Colonic mucosa (tissue), 4 donors: ENCODE data around the gene LARGE2. TPM values are rescaled to one million over a fixed set of nuclear protein-coding genes. Genes with fewer than 3 reads are reported as not detected.
A peak's percentile ranks its signal among the peaks of the same experiment; 100 is the strongest.

ENCODE experiments used
- DNase-seq: peaks from one replicate; pipeline ENCODE4 v3.0.0-alpha.2; 2020
- H3K27ac ChIP-seq: fragments of 200-600 bp; one replicate; pipeline ENCODE4 v1.8.0; 2021
- H3K27me3 ChIP-seq: fragments of 200-600 bp; one replicate; pipeline ENCODE4 v1.8.0; 2021
- H3K36me3 ChIP-seq: fragments of 200-600 bp; one replicate; pipeline ENCODE4 v1.8.0; 2021
- H3K4me1 ChIP-seq: fragments of 200-600 bp; one replicate; pipeline ENCODE4 v1.8.0; 2021; ENCODE audit warnings: mild to moderate bottlenecking
- H3K4me3 ChIP-seq: fragments of 200-600 bp; one replicate; pipeline ENCODE4 v1.8.0; 2021
- H3K9ac ChIP-seq, 2 donors: one replicate each; pipeline ENCODE4 v1.7.0; 2013; ENCODE audit warnings: control low read depth in 2 of 2, low read depth in 2 of 2, low read length in 2 of 2
- H3K9me3 ChIP-seq: fragments of 200-600 bp; one replicate; pipeline ENCODE4 v1.8.0; 2021
- intact Hi-C: fragments of 100-400 bp; cut with DNase I; formaldehyde crosslinking; loops from one replicate; pipeline ENCODE4 v1.14.1; 2022
- total RNA-seq, 2 donors: library from RNA; stranded (reverse); fragmentation: NEBNext Ultra II Directional in 1 of 2; extraction: Animal tissue kit (Norgen Biotek cat#: 25700) in 1 of 2; gene quantifications; one replicate each; pipeline ENCODE4 v1.2.1, GENCODE V29; 2021
- TF ChIP-seq, protein P1 (sequence below): fragments of 200-600 bp; IDR thresholded peaks from one replicate; pipeline ENCODE4 v1.8.0; 2022; ENCODE audit warnings: antibody characterized with exemption, mild to moderate bottlenecking
- donor health status: healthy.
- donor health status: DM: no; HTN: no; CAD: no.
- donor health status: DM: no; HTN: no; CAD: no.

Gene LARGE2
- total RNA-seq, 2 donors from 2014 or later: 4.1 to 7.5 TPM

DNA sequence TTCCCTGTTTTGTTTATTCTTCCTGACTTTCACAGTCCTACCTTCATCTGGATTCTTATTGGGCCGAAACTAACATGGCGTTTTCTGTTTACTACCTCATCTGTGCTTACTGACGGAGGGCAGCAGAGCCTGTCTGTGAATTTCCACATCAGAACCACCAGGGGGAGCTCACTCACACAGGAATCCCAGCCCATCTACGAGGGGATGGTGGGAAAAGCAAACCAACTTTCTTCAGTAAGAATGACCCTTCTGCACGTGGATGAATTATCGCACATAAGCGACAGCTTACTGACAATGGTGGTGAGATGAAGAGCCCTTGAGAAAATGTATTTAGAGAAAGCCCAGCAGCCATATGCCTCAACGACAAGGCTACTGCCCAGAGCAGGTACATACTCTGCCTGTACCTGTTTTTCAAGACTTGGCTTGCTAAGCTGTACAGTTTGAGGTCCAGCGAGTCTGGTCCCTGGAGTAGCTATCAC, 42.5 kb downstream of the LARGE2 start:
- peaks cover 6% of the 10 kb centered on the region for H3K36me3 ChIP-seq
- H3K9ac ChIP-seq: no peak overlapping the region
- no peaks in the 10 kb centered on the region for H3K4me1 ChIP-seq
- no peaks in the 10 kb centered on the region for H3K27me3 ChIP-seq
- DNase-seq: peak; percentile 54
- no peak overlapping the region for H3K27ac ChIP-seq
- no peak overlapping the region for H3K4me3 ChIP-seq
- intact Hi-C loops: loop anchor here (5.0 kb wide), 1 partner anchor 37 kb away; no protein-coding TSS in a partner anchor
- H3K9me3 ChIP-seq: no peaks in the 10 kb centered on the region
- TF ChIP-seq, protein P1, sequence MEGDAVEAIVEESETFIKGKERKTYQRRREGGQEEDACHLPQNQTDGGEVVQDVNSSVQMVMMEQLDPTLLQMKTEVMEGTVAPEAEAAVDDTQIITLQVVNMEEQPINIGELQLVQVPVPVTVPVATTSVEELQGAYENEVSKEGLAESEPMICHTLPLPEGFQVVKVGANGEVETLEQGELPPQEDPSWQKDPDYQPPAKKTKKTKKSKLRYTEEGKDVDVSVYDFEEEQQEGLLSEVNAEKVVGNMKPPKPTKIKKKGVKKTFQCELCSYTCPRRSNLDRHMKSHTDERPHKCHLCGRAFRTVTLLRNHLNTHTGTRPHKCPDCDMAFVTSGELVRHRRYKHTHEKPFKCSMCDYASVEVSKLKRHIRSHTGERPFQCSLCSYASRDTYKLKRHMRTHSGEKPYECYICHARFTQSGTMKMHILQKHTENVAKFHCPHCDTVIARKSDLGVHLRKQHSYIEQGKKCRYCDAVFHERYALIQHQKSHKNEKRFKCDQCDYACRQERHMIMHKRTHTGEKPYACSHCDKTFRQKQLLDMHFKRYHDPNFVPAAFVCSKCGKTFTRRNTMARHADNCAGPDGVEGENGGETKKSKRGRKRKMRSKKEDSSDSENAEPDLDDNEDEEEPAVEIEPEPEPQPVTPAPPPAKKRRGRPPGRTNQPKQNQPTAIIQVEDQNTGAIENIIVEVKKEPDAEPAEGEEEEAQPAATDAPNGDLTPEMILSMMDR: peak; percentile 78

DNA sequence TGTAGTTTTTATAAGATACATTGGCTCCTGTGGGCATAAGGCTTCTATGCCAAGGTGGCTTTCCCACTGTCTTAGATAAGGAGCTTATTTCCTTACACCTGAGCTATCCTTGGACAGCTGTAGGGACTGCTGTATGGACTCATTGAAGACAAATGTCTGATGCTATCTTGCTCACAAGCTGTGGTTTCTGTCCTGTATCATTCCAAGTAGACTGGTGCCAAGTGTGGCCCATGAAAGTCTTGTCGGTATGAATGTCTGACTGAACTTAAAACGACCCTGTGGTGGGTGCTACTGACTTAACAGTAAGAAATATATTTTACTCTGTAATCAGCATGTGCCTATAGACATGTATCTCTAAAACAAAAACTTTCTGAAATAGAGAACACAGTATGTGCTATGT, 45.0 kb downstream of the LARGE2 start:
- no peak overlapping the region for H3K27ac ChIP-seq
- H3K4me1 ChIP-seq: no peaks in the 10 kb centered on the region
- intact Hi-C loops: loop anchor here (5.0 kb wide), 1 partner anchor 35 kb away; no protein-coding TSS in a partner anchor
- H3K36me3 ChIP-seq: peaks cover 6% of the 10 kb centered on the region
- H3K27me3 ChIP-seq: no peaks in the 10 kb centered on the region
- H3K4me3 ChIP-seq: no peak overlapping the region
- TF ChIP-seq, protein P1: no peak
- DNase-seq: no peak
- no peak overlapping the region for H3K9ac ChIP-seq
- H3K9me3 ChIP-seq: no peaks in the 10 kb centered on the region

DNA sequence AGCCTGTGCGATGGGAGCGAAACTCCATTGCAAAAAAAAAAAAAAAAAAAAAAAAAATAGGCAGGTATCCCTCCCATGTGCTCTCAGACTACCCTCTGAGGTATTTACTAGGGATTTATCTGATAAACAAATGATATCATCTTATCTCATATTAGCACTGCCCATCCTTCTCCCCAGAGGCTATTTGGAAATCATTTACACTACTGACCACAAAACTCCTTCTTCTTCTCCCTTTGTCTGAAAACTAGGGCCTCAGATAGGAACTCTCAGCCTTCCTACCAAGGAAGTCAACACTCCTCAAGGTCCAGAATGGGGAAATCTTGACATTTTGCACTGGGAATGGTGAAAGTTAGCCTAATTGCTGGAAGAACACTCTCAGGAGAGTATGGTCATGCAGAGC, 46.4 kb downstream of the LARGE2 start:
- intact Hi-C loops: loop anchor here (5.0 kb wide), 1 partner anchor 33 kb away; no protein-coding TSS in a partner anchor
- H3K36me3 ChIP-seq: peaks cover 6% of the 10 kb centered on the region
- H3K4me1 ChIP-seq: no peaks in the 10 kb centered on the region

DNA sequence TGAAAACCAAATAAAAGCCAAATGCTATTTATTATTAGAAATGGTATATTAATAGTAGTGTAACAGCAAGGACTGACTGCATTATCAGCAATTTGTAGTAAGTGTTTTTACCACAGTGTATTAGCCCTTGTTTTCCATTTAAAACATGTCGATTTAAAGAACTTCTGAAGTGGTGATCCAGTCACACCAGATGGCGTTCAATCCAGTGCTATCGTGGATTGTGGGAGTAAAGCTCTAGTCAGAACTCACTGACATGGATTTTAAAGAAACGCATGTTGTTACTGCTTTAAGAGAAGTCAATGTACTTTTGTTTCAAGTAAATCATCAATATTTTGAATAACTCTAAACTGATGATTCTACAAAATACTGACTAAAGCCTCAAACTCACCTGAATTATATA, 51.1 kb downstream of the LARGE2 start:
- peaks cover 6% of the 10 kb centered on the region for H3K36me3 ChIP-seq
- no peak overlapping the region for H3K27ac ChIP-seq
- H3K4me1 ChIP-seq: no peaks in the 10 kb centered on the region
- TF ChIP-seq, protein P1: no peak
- H3K27me3 ChIP-seq: no peaks in the 10 kb centered on the region
- no peak for DNase-seq
- no peak overlapping the region for H3K9ac ChIP-seq
- no peaks in the 10 kb centered on the region for H3K9me3 ChIP-seq
- intact Hi-C loops: no loop called here
- no peak overlapping the region for H3K4me3 ChIP-seq

More for the DNA sequence above, 46.4 kb downstream of the LARGE2 start:
- Histone ChIP-seq H3K27ac (no peak overlapping the region), H3K9me3 (no peaks in the 10 kb centered on the region), H3K4me3 (no peak overlapping the region), H3K27me3 (no peaks in the 10 kb centered on the region), H3K9ac (no peak overlapping the region)
- no peak for DNase-seq
- TF ChIP-seq, protein P1: no peak

DNA sequence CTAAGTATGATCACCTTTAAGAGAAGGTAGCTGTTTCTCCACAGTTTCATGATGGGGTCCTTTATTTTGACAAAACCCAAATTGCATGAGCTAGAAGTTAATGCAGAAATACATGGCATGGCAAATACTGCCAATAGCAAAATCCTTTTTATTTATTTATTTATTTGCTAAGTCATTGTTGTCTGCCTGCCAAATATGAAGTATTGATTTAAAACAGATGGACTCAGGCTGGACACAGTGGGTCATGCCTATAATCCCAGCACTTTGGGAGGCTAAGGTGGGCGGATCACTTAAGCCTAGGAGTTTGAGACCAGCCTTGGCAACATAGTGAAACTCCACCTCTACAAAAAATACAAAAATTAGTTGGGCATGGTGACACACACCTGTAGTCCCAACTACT, 52.4 kb downstream of the LARGE2 start:
- Histone ChIP-seq H3K9me3 (no peaks in the 10 kb centered on the region), H3K4me1 (no peaks in the 10 kb centered on the region), H3K27ac (no peak overlapping the region), H3K27me3 (no peaks in the 10 kb centered on the region), H3K9ac (no peak overlapping the region), H3K36me3 (no peaks in the 10 kb centered on the region), H3K4me3 (no peak overlapping the region)
- TF ChIP-seq, protein P1: no peak
- DNase-seq: no peak
- intact Hi-C loops: no loop called here

Other genes starting within 250 kb of the LARGE2 start
- gene SLC35C1, start 117.5 kb upstream of the LARGE2 start, total RNA-seq: 10 to 100 TPM; 37.5 to 45.2 TPM
- 10 to 100 TPM; 18.5 to 30.2 TPM for gene CRY2, start 75.2 kb upstream of the LARGE2 start, total RNA-seq
- gene MAPK8IP1, start 37.0 kb upstream of the LARGE2 start, total RNA-seq: 1 to 10 TPM; 2.4 to 3.6 TPM
- 1 to 10 TPM in 1 of 2 donors, not detected in 1; 1.1 TPM for gene FREY1, start 15.4 kb upstream of the LARGE2 start, total RNA-seq
- 10 to 100 TPM; 30.0 to 44.9 TPM for gene PEX16, start 4.8 kb upstream of the LARGE2 start, total RNA-seq
- 10 to 100 TPM; 17.0 to 19.1 TPM for gene PHF21A, start 198.8 kb downstream of the LARGE2 start, total RNA-seq